Testis (tissue), 3 donors: ENCODE data around the gene CEP78. TPM values are rescaled to one million over a fixed set of nuclear protein-coding genes. Genes with fewer than 3 reads are reported as not detected.

Source experiments
- DNase-seq: peaks from one replicate; pipeline ENCODE4 v3.0.0-alpha.2; 2019
- H3K27ac ChIP-seq, 2 donors: fragments of 200-600 bp; sonication (generic); one replicate each; pipeline ENCODE4 v1.5.1; 2019
- H3K27me3 ChIP-seq: fragments of 200-600 bp; sonication (generic); one replicate; pipeline ENCODE4 v1.5.1; 2019
- H3K36me3 ChIP-seq: fragments of 200-600 bp; sonication (generic); one replicate; pipeline ENCODE4 v1.5.1; 2017; ENCODE audit warnings: low read depth; ENCODE audit errors: missing control alignments
- H3K4me1 ChIP-seq: fragments of 200-600 bp; sonication (generic); one replicate; pipeline ENCODE4 v1.5.1; 2019
- H3K4me3 ChIP-seq, 2 donors: fragments of 200-600 bp; sonication (generic); one replicate each; pipeline ENCODE4 v1.5.1; 2017 to 2019
- H3K9me3 ChIP-seq: fragments of 200-600 bp; sonication (generic); one replicate; pipeline ENCODE4 v1.5.1; 2017
- CTCF ChIP-seq, 3 experiments: fragments of 450-650 bp in 2 of 3; fragments of 200-600 bp in 1 of 3; sonication (generic) in 1 of 3; IDR thresholded peaks; one replicate each; pipeline ENCODE4 v1.5.1; 2016 to 2019; ENCODE audit warnings: antibody characterized with exemption in 3 of 3, mild to moderate bottlenecking in 2 of 3, moderate library complexity in 1 of 3
- POLR2A ChIP-seq: fragments of 450-650 bp; IDR thresholded peaks from one replicate; pipeline ENCODE4 v1.6.1; 2017; ENCODE audit warnings: antibody characterized with exemption, mild to moderate bottlenecking, moderate library complexity
- WGBS, 2 donors: methylation state at CpG; one replicate each; pipeline ENCODE4 v1.1.5; 2018; 5-methylcytosine and 5-hydroxymethylcytosine counted together
- intact Hi-C: fragments of 100-400 bp; cut with DNase I; formaldehyde crosslinking; loops from one replicate; pipeline ENCODE4 v1.15.1; 2023; ENCODE audit warnings: low total_unique reads
- polyA plus RNA-seq: library from polyadenylated mRNA; stranded (reverse); fragments of 350-450 nt; fragmentation: Illumina TruSeq; extraction: RNeasy Lipid Tissue Mini Kit (QIAGEN cat#74804); gene quantifications from one replicate; pipeline ENCODE4 v1.2.3, GENCODE V29; 2014; ENCODE audit warnings: low read depth, low replicate concordance; ENCODE audit not compliant: insufficient read depth
- total RNA-seq, 2 donors: library from RNA; depleted of rRNA; stranded (reverse); fragments of >200 nt; gene quantifications; one replicate each; pipeline ENCODE4 v1.2.3, GENCODE V29; 2016

Gene CEP78
- total and polyA plus RNA-seq, 3 donors from 2014 or later: 28.2 to 50.2 (median 37.4) TPM

GRCh38 chr9:78289474-78289873, 53.6 kb downstream of the CEP78 start:
- no peak overlapping the region for H3K27ac ChIP-seq

GRCh38 chr9:78291240-78291925, 55.5 kb downstream of the CEP78 start:
- DNase-seq: no peak
- no peak overlapping the region for H3K27ac ChIP-seq
- H3K4me3 ChIP-seq: no peak overlapping the region
- WGBS, 2 donors: 84 to 91% methylated on average over 8 of the region's 8 CpGs
- H3K27me3 ChIP-seq: no peaks in the 10 kb centered on the region
- peaks cover 3% of the 10 kb centered on the region for H3K4me1 ChIP-seq
- TF ChIP-seq POLR2A (no peak), CTCF (IDR thresholded peaks at IDR 0.05) (no peak)
- no peaks in the 10 kb centered on the region for H3K9me3 ChIP-seq
- intact Hi-C loops: no loop called here
- no peaks in the 10 kb centered on the region for H3K36me3 ChIP-seq

More at GRCh38 chr9:78289474-78289873, 53.6 kb downstream of the CEP78 start:
- Histone ChIP-seq H3K27me3 (no peaks in the 10 kb centered on the region), H3K4me1 (no peaks in the 10 kb centered on the region), H3K4me3 (no peak overlapping the region), H3K36me3 (no peaks in the 10 kb centered on the region), H3K9me3 (no peaks in the 10 kb centered on the region)
- intact Hi-C loops: no loop called here
- TF ChIP-seq CTCF (IDR thresholded peaks at IDR 0.05) (no peak), POLR2A (no peak)
- no peak for DNase-seq
- WGBS, 2 donors: 90 to 100% methylated on average over 1 of the region's 1 CpG

GRCh38 chr9:78292026-78292425, 56.2 kb downstream of the CEP78 start:
- Histone ChIP-seq H3K27me3 (no peaks in the 10 kb centered on the region), H3K36me3 (no peaks in the 10 kb centered on the region), H3K4me3 (no peak overlapping the region), H3K4me1 (peaks cover 3% of the 10 kb centered on the region), H3K27ac (no peak overlapping the region), H3K9me3 (no peaks in the 10 kb centered on the region)
- no peak for TF ChIP-seq POLR2A
- TF ChIP-seq CTCF (IDR thresholded peaks at IDR 0.05): no peak
- intact Hi-C loops: no loop called here
- DNase-seq: no peak
- WGBS, 2 donors: 42 to 57% methylated on average over 6 of the region's 6 CpGs

GRCh38 chr9:78292716-78293497, 57.0 kb downstream of the CEP78 start:
- Histone ChIP-seq H3K4me1 (peaks cover 8% of the 10 kb centered on the region), H3K9me3 (no peaks in the 10 kb centered on the region), H3K27ac (no peak overlapping the region), H3K27me3 (no peaks in the 10 kb centered on the region), H3K4me3 (no peak overlapping the region), H3K36me3 (no peaks in the 10 kb centered on the region)
- WGBS, 2 donors: 90% methylated on average over 9 of the region's 9 CpGs
- DNase-seq: no peak
- intact Hi-C loops: no loop called here
- TF ChIP-seq CTCF (IDR thresholded peaks at IDR 0.05) (no peak), POLR2A (no peak)
